ENCODE measurements around the gene CTBP2. TPM values are rescaled to one million over a fixed set of nuclear protein-coding genes. Genes with fewer than 3 reads are reported as not detected.
"Not testable (repeated sequence)": the region's sequence is repeated elsewhere in the genome, so short reads cannot be mapped to it uniquely, and the experiment has no call there.

The CTBP2 gene
- total RNA-seq, 1 donor from 2014 or later: 32.6 TPM

DNA sequence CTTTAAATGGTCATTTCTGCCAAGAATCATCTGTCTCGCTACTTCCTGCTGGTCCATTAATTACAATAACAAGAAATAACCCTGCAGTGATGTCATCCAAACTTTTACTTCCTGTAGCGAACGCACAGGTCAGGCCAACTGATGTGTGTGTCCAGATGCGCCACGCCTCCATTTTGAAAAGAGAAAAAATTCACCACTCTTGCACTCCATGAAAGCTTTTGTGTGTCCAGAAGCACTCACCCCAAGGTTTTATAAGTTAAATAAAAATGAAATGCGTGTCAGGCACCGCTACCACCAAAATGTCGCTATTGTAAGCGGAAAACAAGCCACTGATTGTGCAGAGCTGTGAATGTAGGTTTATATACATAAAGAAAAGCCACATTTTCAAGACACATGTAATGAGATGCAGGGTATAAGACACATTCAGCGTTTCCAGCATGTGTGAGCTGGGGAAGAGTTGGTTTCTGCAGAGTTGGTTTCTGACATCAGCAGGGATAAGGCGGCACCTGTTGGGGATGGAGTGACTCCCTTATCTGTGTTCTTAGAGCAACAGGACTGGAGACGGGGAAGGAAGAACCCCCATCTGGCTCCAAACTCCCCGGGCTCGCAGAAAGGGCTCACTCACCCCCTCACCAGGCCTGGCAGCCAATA, 83.3 kb downstream of the CTBP2 start:
- no peak for FAIRE-seq
- DNase-seq (ENCODE audit: low spot score in 2 of 2): peak in 1 of 2 donors; percentile 24

DNA sequence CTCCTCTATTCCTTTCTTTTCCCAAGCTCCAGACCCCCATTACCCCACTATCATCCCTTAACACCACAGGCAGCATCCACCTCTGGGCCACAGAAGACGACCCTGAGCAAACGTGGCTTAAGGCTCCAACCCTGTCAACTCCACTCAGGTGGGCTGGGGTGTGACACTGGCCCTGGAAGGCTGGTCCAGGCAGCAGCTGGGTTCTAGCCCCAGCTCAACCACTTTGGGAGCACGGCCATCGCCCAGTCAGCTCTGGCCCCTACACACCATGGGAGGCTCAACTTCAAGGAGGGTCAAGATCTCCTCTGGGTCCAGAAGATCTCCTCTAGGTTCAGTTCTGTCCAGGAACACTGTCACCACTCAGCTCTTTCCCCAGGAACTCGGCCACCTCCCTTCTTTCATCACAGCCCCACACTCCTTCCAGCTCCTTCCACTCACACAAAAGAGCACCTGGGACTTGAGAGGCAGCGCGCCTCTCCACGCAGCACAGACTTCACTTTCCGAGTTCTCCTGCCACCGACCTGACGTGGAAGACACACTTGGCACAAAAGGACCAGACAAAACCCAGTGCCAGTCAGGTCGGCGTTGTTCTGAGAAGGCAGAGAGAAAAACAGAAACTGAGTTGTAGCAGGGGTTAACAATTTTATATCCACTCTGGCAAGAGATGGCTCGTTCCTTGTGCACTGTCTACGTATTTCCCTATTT, 84.1 kb downstream of the CTBP2 start:
- FAIRE-seq (no peak), DNase-seq (ENCODE audit: low spot score in 2 of 2) (no peak)

DNA sequence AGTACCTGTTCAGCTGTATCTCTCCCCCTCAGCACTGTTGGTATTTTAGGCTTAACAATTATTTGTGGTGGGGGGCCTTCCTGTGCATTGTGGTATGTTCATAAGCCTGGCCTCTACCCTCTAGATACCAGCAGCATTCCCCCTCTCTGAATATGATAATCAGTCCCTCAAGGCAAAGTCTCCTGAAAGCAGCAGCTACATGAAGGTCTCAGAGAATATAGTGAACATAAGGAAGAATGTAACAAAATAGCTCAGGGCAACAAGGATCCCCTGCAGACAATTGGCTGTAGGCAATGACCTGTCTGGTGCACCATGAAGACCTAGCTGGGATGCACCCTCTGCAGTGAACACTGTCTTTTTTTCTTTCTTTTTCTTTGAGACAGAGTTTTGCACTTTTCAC, 86.4 kb downstream of the CTBP2 start:
- FAIRE-seq (no peak), DNase-seq (ENCODE audit: low spot score in 2 of 2) (no peak)

GRCh38 chr10:125072794-125073193, 87.6 kb downstream of the CTBP2 start:
- FAIRE-seq (no peak), DNase-seq (ENCODE audit: low spot score in 2 of 2) (no peak)

DNA sequence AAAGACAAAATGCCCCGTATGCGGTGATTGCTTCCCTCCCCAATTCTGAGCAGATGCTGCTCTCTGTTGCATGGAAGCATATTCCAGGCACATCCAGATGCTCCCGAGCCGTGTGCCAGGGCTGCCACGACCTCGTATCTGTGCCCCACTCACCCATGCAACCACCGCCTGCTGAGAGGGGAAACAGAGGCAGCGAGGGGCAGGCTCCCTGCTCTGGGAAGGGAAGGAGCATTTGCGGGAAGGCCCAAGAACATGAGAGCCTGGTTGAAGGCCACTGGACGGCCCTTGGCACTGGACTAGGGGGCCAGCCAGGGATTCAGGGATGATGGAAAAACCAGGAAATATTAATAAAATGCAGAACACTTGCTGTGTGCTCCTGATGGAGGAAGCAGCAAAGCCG, 89.4 kb downstream of the CTBP2 start:
- no peak for FAIRE-seq
- DNase-seq (ENCODE audit: low spot score in 2 of 2): no peak

- FAIRE-seq: no peak
Measured at GRCh38 chr10:125068406-125068805, 92.0 kb downstream of the CTBP2 start.

GRCh38 chr10:125067764-125068163, 92.6 kb downstream of the CTBP2 start:
- DNase-seq (ENCODE audit: low spot score in 2 of 2) (no peak), FAIRE-seq (no peak)

More at GRCh38 chr10:125068406-125068805, 92.0 kb downstream of the CTBP2 start:
- no peak for DNase-seq (ENCODE audit: low spot score in 2 of 2)

GRCh38 chr10:125066764-125067450, 93.5 kb downstream of the CTBP2 start:
- FAIRE-seq (no peak), DNase-seq (ENCODE audit: low spot score in 2 of 2) (no peak)

GRCh38 chr10:125064681-125065492, 95.5 kb downstream of the CTBP2 start:
- DNase-seq (ENCODE audit: low spot score in 2 of 2): no peak
- no peak for FAIRE-seq

- no peak for FAIRE-seq
- DNase-seq (ENCODE audit: low spot score in 2 of 2): no peak
Measured at GRCh38 chr10:125063256-125063925, 97.0 kb downstream of the CTBP2 start.

GRCh38 chr10:125062914-125063230, 97.5 kb downstream of the CTBP2 start:
- FAIRE-seq: no peak
- DNase-seq (ENCODE audit: low spot score in 2 of 2): peak in 1 of 2 donors; percentile 29

GRCh38 chr10:125062227-125062913, 98.0 kb downstream of the CTBP2 start:
- DNase-seq (ENCODE audit: low spot score in 2 of 2) (no peak), FAIRE-seq (no peak)

DNA sequence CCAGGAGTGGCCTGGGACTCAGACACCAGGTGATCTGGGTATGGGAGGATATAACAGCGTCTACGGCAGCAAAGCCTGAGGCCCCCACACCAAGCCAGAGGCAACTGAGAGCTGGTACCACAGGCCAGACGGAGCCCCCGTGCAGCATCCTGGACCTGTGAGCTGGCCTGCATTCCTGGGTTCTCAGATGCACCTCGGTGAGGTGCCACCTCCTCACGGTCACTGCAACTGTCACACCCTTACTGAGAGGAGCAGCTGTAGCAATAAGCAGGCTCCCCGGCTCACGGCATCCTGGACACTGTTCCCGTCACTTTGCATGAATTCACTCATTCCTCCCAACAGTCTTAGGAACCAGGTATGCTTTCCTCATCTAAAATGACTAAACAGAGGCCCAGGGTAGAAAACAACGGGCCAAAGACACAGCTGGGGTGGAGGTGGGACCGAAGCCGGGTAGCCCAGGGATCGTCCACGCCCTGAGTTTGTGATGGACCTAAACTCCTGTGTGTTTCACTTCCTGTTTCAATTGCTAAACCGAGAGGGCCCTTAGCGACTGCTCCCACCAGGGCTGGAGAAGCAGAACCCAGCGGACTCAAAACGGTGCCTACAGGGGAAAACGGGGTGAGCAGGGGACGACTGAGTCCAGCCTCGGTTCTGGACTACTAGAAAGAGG, 98.7 kb downstream of the CTBP2 start:
- FAIRE-seq (no peak), DNase-seq (ENCODE audit: low spot score in 2 of 2) (no peak)

DNA sequence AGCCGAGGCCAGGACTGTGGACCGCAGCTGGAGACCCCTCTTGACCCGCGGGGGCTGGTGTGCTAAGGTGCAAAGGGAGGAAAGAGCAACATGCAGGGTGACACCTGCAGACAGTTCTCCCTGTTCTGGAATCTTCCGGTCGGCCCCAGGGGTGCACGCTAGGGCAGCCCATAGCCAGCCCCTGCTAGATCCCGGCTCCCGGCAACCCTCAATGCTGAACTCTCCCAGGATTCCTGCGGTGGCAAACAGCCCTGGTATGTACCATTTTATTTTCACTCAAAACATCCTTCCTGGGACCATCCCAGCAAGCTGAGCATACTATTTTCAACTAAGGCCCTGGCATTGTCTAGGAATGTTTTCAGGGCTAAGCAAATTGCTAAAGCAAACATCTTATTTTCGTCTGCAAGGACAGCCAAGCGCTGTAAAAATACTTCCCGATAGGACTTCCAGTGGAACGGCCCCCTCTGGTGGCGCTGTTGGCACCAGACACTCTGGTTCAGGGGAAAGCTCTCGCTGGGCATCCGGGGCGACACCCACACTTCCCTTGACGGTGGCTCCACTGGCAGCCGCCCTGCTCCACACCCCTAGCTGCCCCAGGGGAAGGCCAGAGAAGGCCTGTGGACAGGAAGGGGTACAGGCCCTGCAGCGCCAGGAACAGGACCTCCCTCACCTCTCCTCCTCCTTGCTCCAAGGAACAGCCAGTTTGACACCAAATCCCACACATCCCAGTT, 99.4 kb downstream of the CTBP2 start:
- DNase-seq (ENCODE audit: low spot score in 2 of 2) (peak; percentile 48 to 76), FAIRE-seq (no peak)

DNA sequence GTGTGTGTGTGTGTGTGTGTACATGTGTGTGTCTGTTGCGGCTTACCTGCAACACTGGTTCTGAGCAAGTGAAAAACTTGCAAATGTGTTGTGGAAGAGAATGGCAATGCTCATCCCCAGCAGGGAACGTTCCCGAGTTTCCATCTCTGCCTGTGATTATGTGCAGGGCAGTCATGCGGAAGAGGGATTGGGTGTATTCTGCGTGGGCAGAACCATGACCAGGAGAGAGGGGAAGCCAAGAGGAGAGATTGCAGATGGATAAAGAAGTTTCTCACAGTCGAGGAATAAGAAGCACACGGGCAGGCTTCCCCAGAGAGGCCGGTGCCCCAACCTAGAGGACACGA, 99.9 kb downstream of the CTBP2 start:
- FAIRE-seq (no peak), DNase-seq (ENCODE audit: low spot score in 2 of 2) (no peak)

DNA sequence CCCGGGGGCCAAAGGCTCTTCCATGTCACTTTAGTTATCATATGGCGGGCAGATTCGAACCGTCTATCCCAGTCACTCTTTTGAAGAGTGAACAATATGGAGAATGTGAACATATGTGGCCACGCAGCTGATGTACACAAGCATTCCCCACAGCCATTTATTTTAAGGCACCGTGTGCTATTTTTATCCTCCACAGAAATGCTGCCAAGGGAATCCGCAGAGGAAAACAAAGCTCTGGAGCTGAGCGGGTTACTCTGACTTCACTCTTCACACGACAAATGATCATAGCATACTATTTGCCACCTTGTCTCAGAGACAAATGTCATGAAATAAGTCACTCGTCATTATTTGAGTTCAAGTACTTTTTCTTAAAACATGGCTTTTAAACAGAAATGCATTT, 100.3 kb downstream of the CTBP2 start:
- FAIRE-seq (no peak), DNase-seq (ENCODE audit: low spot score in 2 of 2) (no peak)

DNA sequence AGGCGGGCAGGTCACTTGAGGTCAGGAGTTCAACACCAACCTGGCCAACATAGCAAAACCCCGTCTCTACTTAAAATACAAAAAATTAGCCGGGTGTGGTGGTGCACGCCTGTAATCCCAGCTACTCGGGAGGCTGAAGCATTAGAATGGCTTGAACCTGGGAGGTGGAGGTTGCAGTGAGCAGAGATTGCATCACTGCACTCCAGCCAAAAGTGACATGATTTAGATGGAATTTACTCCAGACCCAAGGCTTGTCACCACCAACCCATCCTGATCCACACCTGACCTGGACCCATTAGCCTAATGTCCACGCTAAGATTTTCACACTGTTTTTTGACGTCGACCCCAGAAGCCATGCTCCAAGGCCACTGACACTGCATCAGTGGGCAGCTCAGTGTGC, 101.0 kb downstream of the CTBP2 start:
- FAIRE-seq; DNase-seq (ENCODE audit: low spot score in 2 of 2): not testable (repeated sequence)

DNA sequence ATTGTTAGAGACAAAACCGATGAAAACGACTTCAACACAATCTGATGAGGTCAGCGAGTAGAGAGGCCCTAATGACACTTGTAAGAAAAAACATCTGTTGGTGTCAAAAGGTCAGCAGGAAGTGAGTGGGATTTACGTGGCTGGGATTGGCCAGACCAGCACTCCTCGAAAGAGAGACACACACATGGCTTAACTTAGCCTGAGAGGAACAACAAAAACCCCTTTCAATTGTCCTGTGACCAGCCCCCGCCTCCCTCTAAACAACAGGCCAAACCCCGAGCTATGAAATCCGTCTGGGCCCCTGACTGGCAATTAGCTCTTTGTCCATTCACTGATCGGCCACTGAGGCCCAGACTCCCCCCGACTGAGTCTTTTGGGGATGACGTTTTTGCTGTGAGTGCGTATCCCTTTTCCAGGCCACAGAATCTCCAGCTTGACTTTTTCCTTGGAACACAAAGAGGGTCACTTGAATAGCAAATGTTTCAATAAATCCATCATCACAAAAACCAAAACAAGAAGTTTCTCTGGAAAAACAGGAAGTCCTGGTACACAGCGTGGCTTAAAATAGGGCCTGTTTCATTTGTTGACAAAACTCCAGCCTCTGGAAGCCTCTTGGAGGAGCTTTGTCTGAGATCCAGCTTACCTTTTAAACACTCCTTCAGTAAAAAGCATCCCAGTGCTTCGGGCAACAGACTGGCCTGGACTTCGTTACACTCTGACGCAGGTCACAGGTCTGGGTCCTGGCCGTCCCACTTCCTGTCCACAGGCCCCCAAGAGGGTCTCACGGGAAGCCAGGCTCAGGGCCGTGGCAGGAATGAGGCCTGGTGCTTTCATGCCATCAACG, 103.0 kb downstream of the CTBP2 start:
- FAIRE-seq (peak; percentile 31), DNase-seq (ENCODE audit: low spot score in 2 of 2) (peak; percentile 65 to 71)

All from frontal cortex (tissue), 4 donors.